Ascending aorta (tissue), 2 donors: ENCODE data around the gene B4GALNT1. TPM values are rescaled to one million over a fixed set of nuclear protein-coding genes. Genes with fewer than 3 reads are reported as not detected.

Source experiments
- DNase-seq, 2 donors: peaks; one replicate each; pipeline ENCODE4 v3.0.0-alpha.2; 2019; ENCODE audit warnings: low spot score in 2 of 2
- H3K27ac ChIP-seq, 2 donors: fragments of 200-600 bp; sonication (generic); one replicate each; pipeline ENCODE4 v1.5.1; 2016 to 2017; ENCODE audit warnings: mild to moderate bottlenecking in 1 of 2
- H3K27me3 ChIP-seq: fragments of 200-600 bp; sonication (generic); one replicate; pipeline ENCODE4 v1.5.1; 2017
- H3K36me3 ChIP-seq, 2 donors: fragments of 200-600 bp; sonication (generic); one replicate each; pipeline ENCODE4 v1.5.1; 2016
- H3K4me1 ChIP-seq, 2 donors: fragments of 200-600 bp; sonication (generic); one replicate each; pipeline ENCODE4 v1.5.1; 2016 to 2017; ENCODE audit warnings: mild to moderate bottlenecking in 1 of 2
- H3K4me3 ChIP-seq, 2 donors: fragments of 200-600 bp; sonication (generic); one replicate each; pipeline ENCODE4 v1.5.1; 2016 to 2017; ENCODE audit warnings: mild to moderate bottlenecking in 1 of 2
- H3K9me3 ChIP-seq, 2 donors: fragments of 200-600 bp; sonication (generic); one replicate each; pipeline ENCODE4 v1.5.1; 2016
- CTCF ChIP-seq, 3 experiments: fragments of 200-600 bp in 2 of 3; fragments of 450-650 bp in 1 of 3; sonication (generic) in 2 of 3; IDR thresholded peaks; one replicate each; pipeline ENCODE4 v1.5.1; 2016 to 2019; ENCODE audit warnings: antibody characterized with exemption in 3 of 3, mild to moderate bottlenecking in 1 of 3, moderate library complexity in 1 of 3
- intact Hi-C: fragments of 100-400 bp; cut with DNase I; formaldehyde crosslinking; loops from one replicate; pipeline ENCODE4 v1.15.1; 2023
- total RNA-seq: library from RNA; depleted of rRNA; stranded (reverse); fragments of >200 nt; gene quantifications from one replicate; pipeline ENCODE4 v1.1.0, GENCODE V29; 2016

Gene B4GALNT1
- total RNA-seq, 1 donor from 2014 or later = 16.6 TPM

- no peak overlapping the region for H3K4me3 ChIP-seq
- H3K9me3 ChIP-seq = no peaks in the 10 kb centered on the region
- peaks cover 0 to 7% of the 10 kb centered on the region in 2 donors for H3K4me1 ChIP-seq
- no peak overlapping the region for H3K27ac ChIP-seq
- intact Hi-C loops = no loop called here
- DNase-seq = no peak
- no peaks in the 10 kb centered on the region for H3K27me3 ChIP-seq
- no peak for TF ChIP-seq CTCF (IDR thresholded peaks at IDR 0.05)
- H3K36me3 ChIP-seq = no peaks in the 10 kb centered on the region
Observed at GRCh38 chr12:57586832-57587429, 46.1 kb downstream of the B4GALNT1 start.

- no peaks in the 10 kb centered on the region for H3K27me3 ChIP-seq
- no peak overlapping the region for H3K27ac ChIP-seq
- TF ChIP-seq CTCF (IDR thresholded peaks at IDR 0.05) = no peak
- no peak overlapping the region for H3K4me3 ChIP-seq
- no peak for DNase-seq
- no peaks in the 10 kb centered on the region for H3K9me3 ChIP-seq
- intact Hi-C loops = no loop called here
- H3K36me3 ChIP-seq = no peaks in the 10 kb centered on the region
- peaks cover 0 to 4% of the 10 kb centered on the region in 2 donors for H3K4me1 ChIP-seq
Observed at GRCh38 chr12:57586128-57586527, 46.9 kb downstream of the B4GALNT1 start.

- H3K27ac ChIP-seq = no peak overlapping the region
- intact Hi-C loops = no loop called here
- H3K27me3 ChIP-seq = no peaks in the 10 kb centered on the region
- no peaks in the 10 kb centered on the region for H3K9me3 ChIP-seq
- no peaks in the 10 kb centered on the region for H3K4me1 ChIP-seq
- no peak for DNase-seq
- no peak overlapping the region for H3K4me3 ChIP-seq
- no peaks in the 10 kb centered on the region for H3K36me3 ChIP-seq
- no peak for TF ChIP-seq CTCF (IDR thresholded peaks at IDR 0.05)
Observed at GRCh38 chr12:57585156-57585555, 47.8 kb downstream of the B4GALNT1 start.

- Histone ChIP-seq H3K9me3 (no peaks in the 10 kb centered on the region), H3K4me3 (no peak overlapping the region), H3K27me3 (no peaks in the 10 kb centered on the region), H3K27ac (no peak overlapping the region), H3K4me1 (no peaks in the 10 kb centered on the region), H3K36me3 (no peaks in the 10 kb centered on the region)
- no peak for DNase-seq
- intact Hi-C loops = no loop called here
- no peak for TF ChIP-seq CTCF (IDR thresholded peaks at IDR 0.05)
Observed at GRCh38 chr12:57584690-57585089, 48.3 kb downstream of the B4GALNT1 start.

GRCh38 chr12:57584050-57584449 is 49.0 kb downstream of the B4GALNT1 start:
- H3K36me3 ChIP-seq = no peaks in the 10 kb centered on the region
- no peaks in the 10 kb centered on the region for H3K4me1 ChIP-seq
- no peak overlapping the region for H3K27ac ChIP-seq
- H3K4me3 ChIP-seq = no peak overlapping the region
- TF ChIP-seq CTCF (IDR thresholded peaks at IDR 0.05) = no peak
- no peak for DNase-seq
- no peaks in the 10 kb centered on the region for H3K9me3 ChIP-seq
- H3K27me3 ChIP-seq = no peaks in the 10 kb centered on the region
- intact Hi-C loops = no loop called here
